Measurements from ENCODE around the gene USP3. TPM values are rescaled to one million over a fixed set of nuclear protein-coding genes. Genes with fewer than 3 reads are reported as not detected.

USP3 gene
- total and polyA plus RNA-seq, 7 donors = 9.4 to 13.6 (median 10.9) TPM

- no peak overlapping the region for H3K4me3 ChIP-seq
- H3K36me3 ChIP-seq (ENCODE audit: insufficient read depth in 1 of 2, low read depth in 1 of 2) = peaks cover 6 to 84% of the 10 kb centered on the region in 2 donors
- H3K27ac ChIP-seq = no peak overlapping the region
- intact Hi-C loops (cut with DNase I) = no loop called here
- peaks cover 4% of the 10 kb centered on the region for H3K9me3 ChIP-seq
- no peak for ATAC-seq
- no peaks in the 10 kb centered on the region for H3K27me3 ChIP-seq (ENCODE audit: insufficient read depth in 3 of 3, low read length in 2 of 3)
- 95 to 99% (median 96%) methylated on average over 5 of the region's 5 CpGs for WGBS, 3 donors
- DNase-seq = no peak
- no peak for TF ChIP-seq CTCF (IDR thresholded peaks at IDR 0.05)
- H3K4me1 ChIP-seq = no peaks in the 10 kb centered on the region
Observed at GRCh38 chr15:63586790-63587189, 82.4 kb downstream of the USP3 start.

- peaks cover 6 to 83% of the 10 kb centered on the region in 2 donors for H3K36me3 ChIP-seq (ENCODE audit: insufficient read depth in 1 of 2, low read depth in 1 of 2)
- H3K9me3 ChIP-seq = peaks cover 4% of the 10 kb centered on the region
- intact Hi-C loops (cut with DNase I) = no loop called here
- no peak for TF ChIP-seq CTCF (IDR thresholded peaks at IDR 0.05)
- DNase-seq (no peak), ATAC-seq (no peak)
- H3K27ac ChIP-seq = no peak overlapping the region
- H3K4me1 ChIP-seq = no peaks in the 10 kb centered on the region
- H3K27me3 ChIP-seq (ENCODE audit: insufficient read depth in 3 of 3, low read length in 2 of 3) = no peaks in the 10 kb centered on the region
- 85 to 94% (median 90%) methylated on average over 2 of the region's 2 CpGs for WGBS, 3 donors
- H3K4me3 ChIP-seq = no peak overlapping the region
Observed at GRCh38 chr15:63587527-63587926, 83.1 kb downstream of the USP3 start.

- Histone ChIP-seq H3K9me3 (peaks cover 4% of the 10 kb centered on the region), H3K36me3 (ENCODE audit: insufficient read depth in 1 of 2, low read depth in 1 of 2) (peaks cover 6 to 93% of the 10 kb centered on the region in 2 donors), H3K27me3 (ENCODE audit: insufficient read depth in 3 of 3, low read length in 2 of 3) (no peaks in the 10 kb centered on the region), H3K4me1 (no peaks in the 10 kb centered on the region), H3K27ac (no peak overlapping the region), H3K4me3 (no peak overlapping the region)
- ATAC-seq = no peak
- intact Hi-C loops (cut with DNase I) = loop anchor here in 1 of 2 donors (2.0 kb wide), 1 partner anchor 58 kb away; no protein-coding TSS in a partner anchor
- WGBS, 3 donors = 96 to 98% (median 97%) methylated on average over 6 of the region's 6 CpGs
- TF ChIP-seq CTCF (IDR thresholded peaks at IDR 0.05) = no peak
- no peak for DNase-seq
Observed at GRCh38 chr15:63588826-63589225, 84.4 kb downstream of the USP3 start.

- intact Hi-C loops (cut with DNase I) = no loop called here
Observed at GRCh38 chr15:63593705-63594671, 89.6 kb downstream of the USP3 start.

More at GRCh38 chr15:63593705-63594671, 89.6 kb downstream of the USP3 start:
- no peaks in the 10 kb centered on the region for H3K9me3 ChIP-seq
- peaks cover 6 to 47% of the 10 kb centered on the region in 2 donors for H3K36me3 ChIP-seq (ENCODE audit: insufficient read depth in 1 of 2, low read depth in 1 of 2)
- WGBS, 3 donors = 80 to 82% (median 82%) methylated on average over 9 of the region's 9 CpGs
- no peak overlapping the region for H3K27ac ChIP-seq
- no peak for DNase-seq
- no peak for TF ChIP-seq CTCF (IDR thresholded peaks at IDR 0.05)
- H3K4me1 ChIP-seq = peaks cover 38% of the 10 kb centered on the region
- no peaks in the 10 kb centered on the region for H3K27me3 ChIP-seq (ENCODE audit: insufficient read depth in 3 of 3, low read length in 2 of 3)
- no peak for ATAC-seq
- no peak overlapping the region for H3K4me3 ChIP-seq

All from psoas muscle (tissue), 8 donors.